ENCODE results near the gene GFY.
A peak's percentile ranks its signal among the peaks of the same experiment; 100 is the strongest.

The GFY gene

DNA sequence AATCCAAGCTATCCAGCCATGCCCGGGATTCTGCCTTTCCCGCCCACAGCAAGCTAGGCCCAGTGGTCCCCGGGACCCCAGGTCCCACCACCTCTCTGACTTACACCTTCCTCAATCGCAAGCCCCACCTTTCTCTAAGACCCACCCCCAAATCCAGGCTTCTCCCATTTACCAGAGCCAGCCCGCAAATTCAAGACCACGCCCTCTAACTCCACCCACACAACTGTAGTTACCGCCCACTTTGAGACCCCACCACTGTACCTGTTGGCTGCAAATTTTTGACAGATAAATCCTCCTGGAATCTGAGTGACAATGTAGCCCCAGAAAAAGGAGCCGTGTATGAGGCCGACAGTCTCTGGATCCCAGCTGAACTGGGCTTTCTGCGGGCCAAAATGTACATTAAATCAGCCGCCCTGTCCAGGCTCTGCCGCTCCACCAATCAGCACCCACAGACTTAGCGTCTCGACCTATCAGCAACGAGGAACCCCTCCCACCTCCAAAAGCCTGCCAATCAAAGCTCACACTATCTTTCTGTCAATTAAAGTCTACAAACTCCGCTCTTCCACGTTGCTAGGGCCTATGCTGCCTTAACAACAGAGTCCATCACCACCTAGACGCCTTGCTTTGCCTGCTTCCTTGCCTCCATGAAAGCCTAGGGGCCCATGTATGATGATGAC, 9.9 kb downstream of the GFY start:
- TF ChIP-seq, protein P1, sequence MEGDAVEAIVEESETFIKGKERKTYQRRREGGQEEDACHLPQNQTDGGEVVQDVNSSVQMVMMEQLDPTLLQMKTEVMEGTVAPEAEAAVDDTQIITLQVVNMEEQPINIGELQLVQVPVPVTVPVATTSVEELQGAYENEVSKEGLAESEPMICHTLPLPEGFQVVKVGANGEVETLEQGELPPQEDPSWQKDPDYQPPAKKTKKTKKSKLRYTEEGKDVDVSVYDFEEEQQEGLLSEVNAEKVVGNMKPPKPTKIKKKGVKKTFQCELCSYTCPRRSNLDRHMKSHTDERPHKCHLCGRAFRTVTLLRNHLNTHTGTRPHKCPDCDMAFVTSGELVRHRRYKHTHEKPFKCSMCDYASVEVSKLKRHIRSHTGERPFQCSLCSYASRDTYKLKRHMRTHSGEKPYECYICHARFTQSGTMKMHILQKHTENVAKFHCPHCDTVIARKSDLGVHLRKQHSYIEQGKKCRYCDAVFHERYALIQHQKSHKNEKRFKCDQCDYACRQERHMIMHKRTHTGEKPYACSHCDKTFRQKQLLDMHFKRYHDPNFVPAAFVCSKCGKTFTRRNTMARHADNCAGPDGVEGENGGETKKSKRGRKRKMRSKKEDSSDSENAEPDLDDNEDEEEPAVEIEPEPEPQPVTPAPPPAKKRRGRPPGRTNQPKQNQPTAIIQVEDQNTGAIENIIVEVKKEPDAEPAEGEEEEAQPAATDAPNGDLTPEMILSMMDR (IDR thresholded peaks at IDR 0.05; ENCODE audit: insufficient read depth, low read depth, low read length, missing control alignments): no peak
- DNase-seq (ENCODE audit: low read depth): no peak
- no peak overlapping the region for H3K4me3 ChIP-seq (ENCODE audit: low read depth, low read length)

DNA sequence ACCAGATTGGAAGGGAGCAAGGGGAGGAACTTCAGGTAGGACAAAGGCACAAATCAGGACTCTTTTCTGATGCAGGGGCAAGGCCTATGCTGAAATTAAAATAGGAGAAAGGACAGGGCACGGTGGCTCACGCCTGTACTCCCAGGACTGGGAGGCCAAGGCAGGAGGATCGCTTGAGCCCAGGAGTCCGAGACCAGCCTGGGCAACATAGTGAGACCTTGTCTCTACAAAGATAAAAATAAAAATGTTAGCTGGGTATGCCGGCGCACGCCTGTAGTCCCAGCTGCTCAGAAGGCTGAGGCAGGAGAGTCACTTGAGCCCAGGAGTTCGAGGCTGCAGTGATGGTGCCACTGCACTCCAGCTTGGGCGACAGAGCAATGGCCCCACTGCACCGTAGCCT, 10.5 kb downstream of the GFY start:
- TF ChIP-seq, protein P1 (IDR thresholded peaks at IDR 0.05; ENCODE audit: insufficient read depth, low read depth, low read length, missing control alignments): no peak
- no peak overlapping the region for H3K4me3 ChIP-seq (ENCODE audit: low read depth, low read length)
- DNase-seq (ENCODE audit: low read depth): no peak

DNA sequence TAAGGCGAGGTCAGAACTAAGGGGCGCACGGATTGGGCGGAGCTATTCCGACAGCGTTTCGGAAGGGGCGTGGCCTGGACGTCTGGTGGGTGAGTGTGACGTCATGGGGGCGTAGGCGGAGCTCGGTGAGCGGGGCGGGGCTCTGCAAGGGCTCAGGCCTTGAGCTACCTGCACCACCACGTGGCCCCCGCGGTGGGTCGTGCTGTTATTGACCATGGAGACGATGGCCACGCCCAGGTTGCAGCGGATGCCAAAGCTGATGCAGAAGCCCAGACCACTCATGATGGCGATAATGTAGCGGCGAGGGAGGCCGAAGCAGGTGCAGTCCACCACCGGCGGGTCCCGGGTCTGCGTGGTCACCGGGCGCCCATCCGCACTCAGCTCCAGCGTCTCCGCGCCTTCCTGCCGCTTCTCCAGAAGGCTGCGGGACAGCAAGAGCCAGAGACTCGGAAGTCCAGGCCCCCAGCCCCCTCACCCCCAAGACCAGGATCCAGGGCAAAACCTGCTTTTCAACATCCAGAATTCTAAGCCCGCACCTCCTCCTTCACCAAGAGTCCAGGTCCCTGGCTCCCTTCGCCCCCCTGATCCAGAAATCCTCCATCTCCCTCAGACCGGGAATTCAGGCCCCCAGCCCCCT, 11.3 kb downstream of the GFY start:
- H3K4me3 ChIP-seq (ENCODE audit: low read depth, low read length): no peak overlapping the region
- TF ChIP-seq, protein P1 (IDR thresholded peaks at IDR 0.05; ENCODE audit: insufficient read depth, low read depth, low read length, missing control alignments): no peak
- DNase-seq (ENCODE audit: low read depth): peak; percentile 79

DNA sequence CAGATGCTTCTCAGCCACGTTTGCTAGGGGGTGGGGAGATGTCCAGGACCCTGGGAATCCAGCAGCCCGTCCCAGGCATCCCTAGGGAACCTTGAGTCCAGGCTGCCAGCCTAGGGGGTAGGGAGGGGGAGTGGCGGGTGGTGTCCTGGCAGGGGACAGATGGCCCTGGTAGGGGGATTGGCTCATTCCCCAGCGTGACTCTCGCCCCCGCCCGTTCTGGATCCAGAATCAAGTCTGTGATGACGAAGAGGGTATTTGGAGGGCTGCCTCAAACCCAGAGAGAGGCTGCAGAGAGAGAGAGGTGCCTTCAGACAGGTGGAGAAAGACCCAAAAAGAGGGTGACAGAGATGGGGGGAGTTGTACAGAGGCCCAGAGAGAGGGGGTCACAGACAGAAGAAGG, 12.0 kb downstream of the GFY start:
- DNase-seq (ENCODE audit: low read depth): no peak
- TF ChIP-seq, protein P1 (IDR thresholded peaks at IDR 0.05; ENCODE audit: insufficient read depth, low read depth, low read length, missing control alignments): no peak

DNA sequence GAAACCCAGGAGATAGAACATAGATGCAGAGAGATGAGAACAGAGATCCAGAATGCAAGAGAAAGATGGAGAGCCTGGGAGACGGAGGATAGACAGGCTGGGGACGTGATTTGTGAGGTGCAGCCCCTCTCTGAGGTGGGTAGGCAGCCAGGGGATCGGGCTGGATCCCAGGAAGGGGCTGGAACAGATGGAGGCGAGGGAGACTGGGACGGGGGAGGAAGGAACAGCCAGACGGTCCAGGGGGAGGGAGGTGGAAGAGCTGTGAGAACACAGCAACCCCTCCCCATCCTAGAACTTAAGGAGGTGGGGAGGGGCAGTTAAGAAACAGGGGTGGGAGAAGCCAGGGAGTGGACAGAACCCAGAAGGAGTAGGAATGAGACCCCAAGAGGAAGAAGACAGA, 13.1 kb downstream of the GFY start:
- no peak overlapping the region for H3K4me3 ChIP-seq (ENCODE audit: low read depth, low read length)
- DNase-seq (ENCODE audit: low read depth): no peak
- TF ChIP-seq, protein P1 (IDR thresholded peaks at IDR 0.05; ENCODE audit: insufficient read depth, low read depth, low read length, missing control alignments): no peak

More for the DNA sequence above, 12.0 kb downstream of the GFY start:
- H3K4me3 ChIP-seq (ENCODE audit: low read depth, low read length): no peak overlapping the region

DNA sequence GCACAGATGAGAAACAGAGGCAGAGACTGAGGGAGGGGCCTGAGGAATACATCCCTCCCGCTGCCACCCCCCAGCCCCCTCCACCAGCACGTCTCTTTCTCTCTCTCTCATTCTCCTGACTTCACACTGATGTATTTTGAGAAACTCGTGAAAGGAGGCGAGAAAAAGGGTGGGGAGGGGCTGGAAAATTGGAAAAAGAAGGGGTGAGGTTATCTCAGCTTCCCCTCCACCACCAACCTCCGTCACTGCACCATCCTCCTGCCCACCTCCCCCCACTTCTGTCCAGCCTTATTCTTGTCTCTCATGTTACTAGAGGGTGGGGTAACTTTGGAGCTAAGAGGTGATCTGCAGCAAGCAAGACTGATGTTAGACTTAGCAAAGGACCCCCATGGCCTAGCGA, 14.6 kb downstream of the GFY start:
- TF ChIP-seq, protein P1 (IDR thresholded peaks at IDR 0.05; ENCODE audit: insufficient read depth, low read depth, low read length, missing control alignments): no peak
- no peak overlapping the region for H3K4me3 ChIP-seq (ENCODE audit: low read depth, low read length)
- DNase-seq (ENCODE audit: low read depth): no peak

All from GM12865 (cell line).